ENCODE measurements around the gene HTRA1.

Gene HTRA1

GRCh38 chr10:122455376-122456079, 5.8 kb upstream of the HTRA1 start:
- no peak for DNase-seq

DNA sequence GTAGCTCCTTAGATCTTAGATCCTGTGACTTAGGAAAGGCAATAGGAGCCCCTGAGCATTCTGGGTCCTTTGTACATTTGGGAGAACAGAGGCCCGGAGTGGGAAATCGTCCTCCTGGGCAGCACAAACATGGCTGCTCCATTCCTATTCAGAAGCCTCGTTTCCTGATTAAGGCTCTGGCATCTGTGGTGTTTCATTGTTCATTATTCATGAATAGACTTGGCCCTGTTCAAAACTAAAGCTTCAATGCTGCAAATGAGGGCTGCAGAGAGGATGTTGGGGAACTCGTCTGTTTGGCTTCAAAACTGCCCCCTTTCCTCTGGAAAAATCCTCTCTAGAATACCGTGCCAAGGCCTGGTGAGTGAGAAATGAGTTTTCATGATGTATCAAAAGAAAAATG, 3.4 kb upstream of the HTRA1 start:
- no peak for DNase-seq

DNA sequence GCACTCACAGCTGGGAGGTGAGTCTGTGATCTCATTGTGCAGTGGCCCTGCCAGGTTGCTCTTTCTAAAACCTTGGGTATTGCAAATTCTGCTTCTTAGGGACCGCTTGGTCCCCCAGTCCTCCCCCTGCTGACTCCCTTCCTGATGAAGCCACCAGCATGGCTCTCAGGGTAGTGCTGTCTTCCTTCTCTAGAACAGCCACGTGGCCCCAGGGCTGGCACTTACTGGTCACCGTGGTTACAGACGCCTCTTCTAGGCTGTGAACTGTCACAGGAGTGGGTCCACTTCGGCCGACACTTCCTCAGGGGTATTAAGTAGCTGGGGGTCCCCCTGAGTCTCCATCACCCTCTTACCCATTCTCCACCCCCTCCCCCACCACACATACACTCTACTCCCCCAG, 2.7 kb upstream of the HTRA1 start:
- no peak for DNase-seq

- no peak for DNase-seq
Measured at GRCh38 chr10:122459561-122460273, 1.6 kb upstream of the HTRA1 start.

- DNase-seq, result no peak
Measured at GRCh38 chr10:122460891-122461293, 461 bp upstream of the HTRA1 start.

DNA sequence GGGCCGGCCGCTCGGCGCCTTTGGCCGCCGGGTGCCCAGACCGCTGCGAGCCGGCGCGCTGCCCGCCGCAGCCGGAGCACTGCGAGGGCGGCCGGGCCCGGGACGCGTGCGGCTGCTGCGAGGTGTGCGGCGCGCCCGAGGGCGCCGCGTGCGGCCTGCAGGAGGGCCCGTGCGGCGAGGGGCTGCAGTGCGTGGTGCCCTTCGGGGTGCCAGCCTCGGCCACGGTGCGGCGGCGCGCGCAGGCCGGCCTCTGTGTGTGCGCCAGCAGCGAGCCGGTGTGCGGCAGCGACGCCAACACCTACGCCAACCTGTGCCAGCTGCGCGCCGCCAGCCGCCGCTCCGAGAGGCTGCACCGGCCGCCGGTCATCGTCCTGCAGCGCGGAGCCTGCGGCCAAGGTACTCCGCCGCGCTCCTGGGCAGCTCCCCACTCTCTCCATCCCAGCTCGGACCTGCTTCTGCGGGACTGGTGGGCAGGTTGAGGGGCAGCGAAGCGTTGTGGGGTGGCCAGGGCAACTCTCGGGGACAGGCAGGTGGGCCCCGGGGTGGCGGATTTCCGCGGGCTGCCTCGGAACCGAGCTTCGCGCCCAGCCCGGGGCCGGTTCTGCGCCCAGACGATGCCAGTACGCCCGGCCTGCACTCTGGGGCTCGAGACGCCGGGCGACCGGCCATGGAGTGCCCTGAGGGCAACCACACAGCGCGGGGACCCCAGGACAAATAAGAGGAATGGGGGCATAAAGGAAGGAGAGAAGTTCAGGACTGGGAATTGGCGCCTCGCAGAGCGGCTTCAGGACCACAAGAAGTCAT, 578 bp downstream of the HTRA1 start:
- no peak for DNase-seq

- no peak for DNase-seq
Measured at GRCh38 chr10:122462533-122463465, 1.4 kb downstream of the HTRA1 start.

GRCh38 chr10:122463466-122464249, 2.3 kb downstream of the HTRA1 start:
- no peak for DNase-seq

DNA sequence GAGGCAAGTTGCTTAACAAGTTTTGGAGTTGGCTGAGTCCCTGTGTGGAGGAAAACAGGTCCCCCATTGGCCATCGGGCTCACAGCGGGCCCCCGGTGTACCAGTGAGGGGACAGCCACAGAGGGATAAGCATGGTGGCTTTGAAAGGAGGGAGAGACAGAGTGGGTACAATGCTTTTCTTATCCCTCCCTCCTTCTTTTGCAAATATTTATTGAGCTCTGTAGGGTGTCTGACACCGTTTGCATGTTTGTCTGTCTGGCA, 2.8 kb downstream of the HTRA1 start:
- no peak for DNase-seq

DNA sequence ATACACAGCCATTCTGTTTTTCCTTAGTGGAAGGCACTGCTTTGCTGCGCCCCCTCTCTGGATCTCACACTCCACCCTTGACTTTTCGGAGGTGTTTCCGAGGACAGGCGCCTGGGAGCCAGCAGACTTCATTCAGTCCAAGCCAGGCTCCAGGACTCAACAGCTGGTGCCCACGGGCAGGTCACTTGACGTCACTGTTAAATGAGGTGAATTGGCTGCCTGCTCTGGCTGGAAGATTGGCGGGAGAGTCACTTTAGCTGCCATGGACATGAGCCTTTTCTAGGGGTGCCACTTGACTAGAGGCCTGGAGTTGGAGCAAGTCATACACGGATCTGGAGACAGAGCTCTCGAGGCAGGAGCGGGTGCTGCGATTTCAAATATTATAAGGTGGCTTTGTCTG, 3.2 kb downstream of the HTRA1 start:
- no peak for DNase-seq

- DNase-seq, result no peak
Measured at GRCh38 chr10:122465401-122466040, 4.2 kb downstream of the HTRA1 start.

GRCh38 chr10:122466951-122467381, 5.6 kb downstream of the HTRA1 start:
- no peak for DNase-seq

GRCh38 chr10:122467701-122468100, 6.3 kb downstream of the HTRA1 start:
- no peak for DNase-seq

DNA sequence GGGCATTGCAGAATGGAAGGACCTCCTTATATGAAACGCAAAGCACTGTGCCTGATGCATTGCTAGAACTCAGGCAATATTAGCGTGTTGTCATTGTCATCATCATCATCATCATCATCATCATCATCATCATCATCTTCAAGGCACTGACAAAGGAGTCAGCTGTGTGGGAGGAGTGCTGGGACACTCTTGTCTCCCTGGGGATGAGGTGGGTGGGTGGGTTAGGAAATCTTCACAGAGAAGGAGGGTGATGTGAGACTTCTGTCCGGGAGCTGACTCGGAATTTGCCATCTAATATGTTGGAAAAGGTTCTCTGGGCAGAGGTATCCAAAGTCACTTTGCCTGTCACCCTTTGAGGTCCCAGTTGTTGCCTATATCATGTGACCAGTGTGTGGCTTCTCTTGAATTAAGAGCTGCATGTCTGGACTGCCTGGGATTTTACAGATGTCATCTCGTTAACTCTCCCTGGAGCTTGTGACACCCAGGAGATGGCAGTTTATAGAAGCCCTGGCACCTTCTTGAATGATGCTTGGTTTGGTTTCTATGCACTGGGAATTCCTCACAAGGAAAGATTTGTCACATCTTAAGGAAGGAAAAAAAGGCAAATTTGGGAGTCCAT, 7.1 kb downstream of the HTRA1 start:
- no peak for DNase-seq

DNA sequence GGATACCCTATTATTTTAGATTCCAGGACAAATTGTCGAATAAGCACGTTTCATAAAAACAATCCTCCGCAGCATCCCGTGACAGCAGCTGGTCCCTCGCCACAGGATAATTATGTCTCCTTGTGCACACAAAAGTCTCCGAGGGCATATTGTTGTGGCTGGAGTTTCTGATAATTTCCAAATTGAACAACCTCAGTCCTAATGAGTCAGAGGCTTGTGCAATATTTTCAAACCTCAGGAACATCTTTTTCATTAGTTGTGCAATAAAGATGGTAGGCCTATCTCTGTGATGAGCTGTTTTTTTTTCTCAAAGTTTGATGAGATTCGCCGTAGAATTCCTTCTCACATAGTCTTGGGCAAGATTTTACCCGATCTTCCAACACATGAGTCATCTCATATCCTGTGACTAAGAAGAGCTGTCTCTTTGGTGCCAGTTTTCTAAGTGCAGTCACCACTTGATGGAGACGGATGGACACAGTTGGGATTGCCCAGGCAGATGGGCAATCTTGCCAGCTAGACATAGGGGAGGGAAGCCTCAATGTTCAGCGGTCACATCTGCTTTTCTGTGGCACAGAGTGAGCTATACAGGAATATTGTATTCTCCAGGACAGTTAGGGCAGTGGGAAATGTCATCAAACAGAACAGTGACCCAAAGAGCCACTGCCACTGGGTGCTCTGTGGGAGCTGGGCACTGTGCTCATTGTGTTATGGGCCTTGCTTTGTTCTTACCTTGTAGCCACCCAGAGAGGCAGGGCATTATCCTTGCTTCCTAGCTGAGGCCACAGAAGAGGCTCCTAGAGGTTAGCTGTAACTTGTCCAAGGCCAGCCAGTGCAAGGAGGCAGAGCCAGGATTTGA, 7.8 kb downstream of the HTRA1 start:
- DNase-seq, result no peak

DNA sequence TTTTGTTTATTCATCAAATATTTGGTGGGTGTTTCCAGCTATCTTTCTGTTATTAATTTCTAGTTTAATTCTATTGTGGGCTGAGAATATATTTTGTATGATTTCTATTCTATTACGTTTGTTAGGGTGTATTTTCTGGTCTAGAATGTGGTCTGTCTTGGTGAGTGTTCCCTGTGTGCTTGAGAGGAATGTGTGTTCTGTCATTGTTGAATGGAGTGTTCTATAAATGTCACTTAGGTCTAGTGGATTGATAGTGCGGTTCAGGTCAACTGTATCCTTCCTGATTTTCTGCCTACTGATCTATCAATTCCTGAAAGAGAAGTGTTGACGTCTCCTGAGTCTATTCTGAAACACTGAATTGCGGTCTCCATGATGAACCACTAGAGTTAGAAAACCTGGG, 8.5 kb downstream of the HTRA1 start:
- no peak for DNase-seq

- no peak for DNase-seq
Measured at GRCh38 chr10:122471531-122472177, 10.3 kb downstream of the HTRA1 start.

- DNase-seq, result no peak
Measured at GRCh38 chr10:122473116-122473515, 11.8 kb downstream of the HTRA1 start.

DNA sequence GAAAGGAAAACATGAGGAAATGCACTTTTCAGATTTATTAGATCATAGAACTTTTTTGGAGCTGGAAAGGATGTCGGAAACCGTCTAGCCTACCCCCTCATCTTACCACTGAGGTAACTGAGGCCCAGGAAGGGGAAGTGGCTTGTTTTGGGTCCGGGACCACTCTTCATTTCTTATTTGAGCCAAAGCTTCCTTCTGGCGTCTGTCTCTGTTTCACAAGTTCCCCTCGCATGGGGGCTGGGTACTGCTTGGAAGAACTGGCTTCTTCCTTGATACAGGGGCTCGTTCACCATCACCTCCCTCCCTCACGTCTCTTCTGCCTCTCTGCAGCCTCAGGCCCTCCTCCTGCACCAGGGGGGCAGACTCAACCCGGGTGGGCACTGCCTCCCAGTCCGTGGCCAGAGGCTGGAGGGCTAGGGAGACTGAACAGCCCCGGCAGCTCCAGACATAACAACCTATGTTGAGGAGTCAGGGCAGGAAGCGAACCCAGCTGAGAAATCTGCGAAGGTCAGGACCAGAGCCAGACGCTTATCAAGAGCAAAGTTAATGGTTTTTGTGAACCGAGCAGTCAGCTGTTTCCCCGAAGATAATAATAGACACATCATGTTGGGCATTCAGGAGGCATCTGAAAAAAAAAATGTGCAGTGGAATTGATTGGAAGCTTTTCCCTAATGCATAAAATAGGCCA, 12.9 kb downstream of the HTRA1 start:
- DNase-seq, result no peak

Data from central memory CD4-positive, alpha-beta T cell (primary cell).